CD4-positive, alpha-beta T cell (primary cell): Measurements from ENCODE around the gene UBE2B. TPM values are rescaled to one million over a fixed set of nuclear protein-coding genes. Genes with fewer than 3 reads are reported as not detected.

Source experiments
- ATAC-seq: fragments of 200-7000 bp; cut with Tn5 transposase; one replicate; pipeline ENCODE4 v1.10.0; 2022; ENCODE audit warnings: mild to moderate bottlenecking; ENCODE audit not compliant: poor library complexity
- CTCF ChIA-PET: fragments of 350-600 bp; sonication (Branson Sonifier 250); formaldehyde crosslinking; loops from one replicate; lab custom pipeline; 2021; ENCODE audit warnings: antibody characterized with exemption, inconsistent platforms; lab: Charles Lee
- POLR2A ChIA-PET: fragments of 350-600 bp; sonication (Branson Sonifier 250); formaldehyde crosslinking; loops from one replicate; lab custom pipeline; 2021; ENCODE audit warnings: antibody characterized with exemption, inconsistent platforms; lab: Charles Lee
- DNase-seq, 14 experiments: peaks; one replicate each; pipeline ENCODE4 v3.0.0-alpha.2; 2013 to 2020; ENCODE audit warnings: mixed read lengths in 2 of 14
- H3K27ac ChIP-seq, 2 donors: one replicate each; pipeline versions ENCODE4 v1.5.1 to v1.7.0; 2013; ENCODE audit warnings: low read length in 2 of 2, low read depth in 1 of 2, mild to moderate bottlenecking in 1 of 2
- H3K27me3 ChIP-seq, 2 experiments: 1 replicate in 1 of 2; 2 replicates in 1 of 2; pipeline versions ENCODE4 v1.6.1 to v1.7.0; 2013; ENCODE audit warnings: low read length in 2 of 2, control low read depth in 1 of 2, mild to moderate bottlenecking in 1 of 2, moderate library complexity in 1 of 2; ENCODE audit not compliant: insufficient read depth in 2 of 2, control insufficient read depth in 1 of 2
- H3K36me3 ChIP-seq: one replicate; pipeline ENCODE4 v1.6.1; 2013; ENCODE audit warnings: low read length, control low read depth; ENCODE audit not compliant: insufficient read depth
- H3K4me1 ChIP-seq: one replicate; pipeline ENCODE4 v1.6.1; 2013; ENCODE audit warnings: low read length, control low read depth; ENCODE audit not compliant: insufficient read depth
- H3K4me3 ChIP-seq: one replicate; pipeline ENCODE4 v1.5.1; 2013; ENCODE audit warnings: mild to moderate bottlenecking, low read length, moderate library complexity
- H3K9me3 ChIP-seq, 2 experiments: 1 replicate in 1 of 2; 2 replicates in 1 of 2; pipeline versions ENCODE4 v1.6.1 to v1.7.0; 2013; ENCODE audit warnings: low read length in 2 of 2, mild to moderate bottlenecking in 2 of 2, control low read depth in 1 of 2, moderate library complexity in 1 of 2; ENCODE audit not compliant: control insufficient read depth in 1 of 2, insufficient read depth in 1 of 2
- H3K27ac Mint-ChIP-seq: one replicate; pipeline ENCODE4 v1.8.0; 2020; ENCODE audit warnings: mixed read lengths
- H3K27me3 Mint-ChIP-seq: one replicate; pipeline ENCODE4 v1.8.0; 2021; ENCODE audit warnings: mixed read lengths
- H3K36me3 Mint-ChIP-seq: one replicate; pipeline ENCODE4 v1.8.0; 2021; ENCODE audit warnings: low read depth, mixed read lengths
- H3K4me1 Mint-ChIP-seq: one replicate; pipeline ENCODE4 v1.8.0; 2021; ENCODE audit warnings: low read depth, mixed read lengths
- H3K4me3 Mint-ChIP-seq: one replicate; pipeline ENCODE4 v1.8.0; 2020; ENCODE audit warnings: mild to moderate bottlenecking, mixed read lengths
- H3K9me3 Mint-ChIP-seq: one replicate; pipeline ENCODE4 v1.8.0; 2020; ENCODE audit warnings: mixed read lengths
- intact Hi-C, 2 experiments: fragments of 100-400 bp; cut with DNase I in 1 of 2; cut with micrococcal nuclease in 1 of 2; formaldehyde crosslinking; loops; one replicate each; pipeline versions ENCODE4 v1.15.1 to v1.9.0; 2023 to 2025; cut with DNase I, micrococcal nuclease
- total RNA-seq, 174 experiments: library from RNA in 2 of 174; stranded (reverse) in 2 of 174; gene quantifications; one replicate each; pipeline ENCODE4 v1.2.3 and lab custom pipeline; 2021 to 2026
- TF ChIP-seq, protein P1 (sequence below): fragments of 200-600 bp; IDR thresholded peaks from one replicate; pipeline ENCODE4 v1.8.0; 2022; ENCODE audit warnings: antibody characterized with exemption, mild to moderate bottlenecking

Gene UBE2B
- total RNA-seq, 2 experiments from 2014 or later: 225 to 228 TPM

DNA sequence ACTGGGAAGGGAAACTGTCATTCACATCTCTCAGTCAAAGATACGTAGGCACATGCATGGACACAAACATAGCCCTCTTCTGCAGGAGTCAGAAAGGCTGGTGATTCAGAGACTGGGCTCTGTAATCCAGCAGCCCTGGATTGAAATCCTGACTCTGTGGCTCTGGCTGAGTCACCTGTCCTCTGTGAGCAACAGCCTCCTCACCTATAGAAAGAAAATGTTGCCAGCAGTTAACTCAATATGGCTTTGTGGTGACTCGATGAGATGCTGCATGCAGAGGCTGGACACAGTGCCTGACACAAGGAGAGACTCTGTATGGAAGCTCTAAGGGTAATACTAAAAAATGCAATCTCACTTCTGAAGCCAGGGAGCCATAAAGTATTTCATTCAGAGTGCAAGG lies 64.2 kb downstream of the UBE2B start:
- H3K27ac Mint-ChIP-seq: peak overlapping the region; percentile 28

GRCh38 chr5:134436523-134437339 lies 65.4 kb downstream of the UBE2B start:
- ATAC-seq: peak; percentile 78
- no peaks in the 10 kb centered on the region for H3K36me3 ChIP-seq
- Mint-ChIP-seq H3K4me1 (peaks cover 18% of the 10 kb centered on the region), H3K9me3 (no peaks in the 10 kb centered on the region), H3K4me3 (peak overlapping the region; percentile 74), H3K27me3 (no peaks in the 10 kb centered on the region), H3K27ac (peak overlapping the region; percentile 85), H3K36me3 (no peaks in the 10 kb centered on the region)
- H3K9me3 ChIP-seq: no peaks in the 10 kb centered on the region
- ChIA-PET POLR2A (interaction anchor here (0.6 to 2.0 kb wide), 8 partner anchors 25 to 321 kb away, joined by 3 to 10 read pairs (median 4); partner anchors contain the start of genes CDKN2AIPNL and UBE2B), CTCF (interaction anchor here (0.6 to 2.0 kb wide), 4 partner anchors 12 to 150 kb away, joined by 3 to 7 read pairs (median 6); partner anchors contain the start of gene CDKN2AIPNL)
- peaks cover 16% of the 10 kb centered on the region for H3K4me1 ChIP-seq
- peak overlapping the region; percentile 19 for H3K4me3 ChIP-seq
- intact Hi-C loops: no loop called here
- no peaks in the 10 kb centered on the region for H3K27me3 ChIP-seq
- peak overlapping the region in 1 of 2 donors; percentile 6 for H3K27ac ChIP-seq
- TF ChIP-seq, protein P1, sequence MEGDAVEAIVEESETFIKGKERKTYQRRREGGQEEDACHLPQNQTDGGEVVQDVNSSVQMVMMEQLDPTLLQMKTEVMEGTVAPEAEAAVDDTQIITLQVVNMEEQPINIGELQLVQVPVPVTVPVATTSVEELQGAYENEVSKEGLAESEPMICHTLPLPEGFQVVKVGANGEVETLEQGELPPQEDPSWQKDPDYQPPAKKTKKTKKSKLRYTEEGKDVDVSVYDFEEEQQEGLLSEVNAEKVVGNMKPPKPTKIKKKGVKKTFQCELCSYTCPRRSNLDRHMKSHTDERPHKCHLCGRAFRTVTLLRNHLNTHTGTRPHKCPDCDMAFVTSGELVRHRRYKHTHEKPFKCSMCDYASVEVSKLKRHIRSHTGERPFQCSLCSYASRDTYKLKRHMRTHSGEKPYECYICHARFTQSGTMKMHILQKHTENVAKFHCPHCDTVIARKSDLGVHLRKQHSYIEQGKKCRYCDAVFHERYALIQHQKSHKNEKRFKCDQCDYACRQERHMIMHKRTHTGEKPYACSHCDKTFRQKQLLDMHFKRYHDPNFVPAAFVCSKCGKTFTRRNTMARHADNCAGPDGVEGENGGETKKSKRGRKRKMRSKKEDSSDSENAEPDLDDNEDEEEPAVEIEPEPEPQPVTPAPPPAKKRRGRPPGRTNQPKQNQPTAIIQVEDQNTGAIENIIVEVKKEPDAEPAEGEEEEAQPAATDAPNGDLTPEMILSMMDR: no peak
- DNase-seq: peak; percentile 18 to 81 (median 46)

More for the DNA sequence above, 64.2 kb downstream of the UBE2B start:
- no peaks in the 10 kb centered on the region for H3K36me3 ChIP-seq
- peaks cover 18% of the 10 kb centered on the region for H3K4me1 Mint-ChIP-seq
- no peaks in the 10 kb centered on the region for H3K9me3 ChIP-seq
- ChIA-PET CTCF (interaction anchor here (2.0 kb wide), 1 partner anchor 152 kb away, joined by 7 read pairs; no protein-coding TSS in a partner anchor), POLR2A (interaction anchor here (2.0 kb wide), 1 partner anchor 91 kb away, joined by 9 read pairs; no protein-coding TSS in a partner anchor)
- peak in 2 of 14 experiments; percentile 12 to 22 for DNase-seq
- no peaks in the 10 kb centered on the region for H3K9me3 Mint-ChIP-seq
- TF ChIP-seq, protein P1: no peak
- no peak overlapping the region for H3K27ac ChIP-seq
- H3K4me3 ChIP-seq: no peak overlapping the region
- H3K4me3 Mint-ChIP-seq: no peak overlapping the region
- no peak for ATAC-seq
- peaks cover 16% of the 10 kb centered on the region for H3K4me1 ChIP-seq
- no peaks in the 10 kb centered on the region for H3K36me3 Mint-ChIP-seq
- H3K27me3 Mint-ChIP-seq: no peaks in the 10 kb centered on the region
- intact Hi-C loops: no loop called here
- H3K27me3 ChIP-seq: no peaks in the 10 kb centered on the region

DNA sequence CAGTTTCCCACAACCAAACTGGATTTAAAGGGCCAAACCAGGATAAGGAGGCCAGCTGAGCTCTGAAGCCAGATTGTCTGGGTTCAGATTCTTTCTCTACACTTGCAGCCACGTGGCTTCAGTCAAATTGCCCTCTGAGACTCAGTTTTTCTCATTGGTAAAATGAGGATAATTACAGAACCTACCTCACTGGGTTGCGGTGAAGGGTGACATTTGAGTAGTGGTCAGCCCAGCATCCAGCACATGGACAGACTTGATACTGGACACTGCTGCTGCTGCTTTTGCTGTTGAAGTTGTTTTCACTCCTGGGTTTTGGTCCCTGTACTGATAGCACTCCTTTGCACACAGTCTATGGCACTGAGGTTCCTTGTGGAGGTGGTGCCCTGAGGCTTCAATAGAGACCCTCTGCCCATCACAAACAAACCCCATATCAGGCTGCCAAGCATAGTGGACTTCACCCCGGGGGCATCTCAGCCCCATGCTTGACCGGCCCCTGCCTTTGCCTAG lies 66.0 kb downstream of the UBE2B start:
- POLR2A ChIA-PET: interaction anchor here (0.6 to 2.0 kb wide), 8 partner anchors 26 to 321 kb away, joined by 3 to 10 read pairs (median 4); partner anchors contain the start of genes CDKN2AIPNL and UBE2B
- Histone ChIP-seq H3K27me3 (no peaks in the 10 kb centered on the region), H3K4me1 (peaks cover 16% of the 10 kb centered on the region), H3K9me3 (no peaks in the 10 kb centered on the region), H3K4me3 (no peak overlapping the region), H3K36me3 (no peaks in the 10 kb centered on the region), H3K27ac (peak overlapping the region in 1 of 2 donors; percentile 6)
- no peaks in the 10 kb centered on the region for H3K9me3 Mint-ChIP-seq
- no peaks in the 10 kb centered on the region for H3K36me3 Mint-ChIP-seq
- CTCF ChIA-PET: interaction anchor here (0.5 to 2.0 kb wide), 4 partner anchors 26 to 150 kb away, joined by 3 to 7 read pairs (median 6); partner anchors contain the start of gene CDKN2AIPNL
- no peaks in the 10 kb centered on the region for H3K27me3 Mint-ChIP-seq
- DNase-seq: no peak
- TF ChIP-seq, protein P1: no peak
- no peak for ATAC-seq
- H3K27ac Mint-ChIP-seq: peak overlapping the region; percentile 85
- no peak overlapping the region for H3K4me3 Mint-ChIP-seq
- H3K4me1 Mint-ChIP-seq: peaks cover 18% of the 10 kb centered on the region
- intact Hi-C loops: no loop called here
